ENCODE results near the gene KRT20.
"Not testable (repeated sequence)": the region's sequence is repeated elsewhere in the genome, so short reads cannot be mapped to it uniquely, and the experiment has no call there.

Gene KRT20

GRCh38 chr17:40884708-40885512 lies at the start of gene KRT20:
TSS of gene KRT20 (minus strand) at chr17:40885242. CDS start at chr17:40885185, 57 bp downstream.
- no peak for DNase-seq (ENCODE audit: low spot score)

DNA sequence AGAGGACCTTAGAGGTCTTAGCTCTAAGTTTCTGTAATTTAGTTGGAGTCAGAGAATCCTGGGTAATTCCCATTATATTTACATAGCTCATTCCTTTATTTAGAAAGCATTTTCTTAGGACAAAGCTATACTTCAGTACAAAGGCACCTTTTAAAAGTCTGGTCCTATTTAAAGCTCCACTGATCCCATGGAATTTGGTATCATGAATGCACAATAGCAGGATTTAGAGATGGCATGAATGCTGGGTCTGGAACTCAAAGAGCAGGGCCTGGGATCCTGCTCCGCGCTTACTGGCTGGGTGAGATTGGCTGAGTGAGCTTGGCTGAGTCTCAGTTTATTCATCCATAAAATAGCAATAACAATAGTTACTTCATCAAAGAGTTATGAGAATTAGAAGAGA lies 47.6 kb upstream of the KRT20 start:
- DNase-seq (ENCODE audit: low spot score) = no peak

GRCh38 chr17:40931311-40931710 lies 46.3 kb upstream of the KRT20 start:
- no peak for DNase-seq (ENCODE audit: low spot score)

DNA sequence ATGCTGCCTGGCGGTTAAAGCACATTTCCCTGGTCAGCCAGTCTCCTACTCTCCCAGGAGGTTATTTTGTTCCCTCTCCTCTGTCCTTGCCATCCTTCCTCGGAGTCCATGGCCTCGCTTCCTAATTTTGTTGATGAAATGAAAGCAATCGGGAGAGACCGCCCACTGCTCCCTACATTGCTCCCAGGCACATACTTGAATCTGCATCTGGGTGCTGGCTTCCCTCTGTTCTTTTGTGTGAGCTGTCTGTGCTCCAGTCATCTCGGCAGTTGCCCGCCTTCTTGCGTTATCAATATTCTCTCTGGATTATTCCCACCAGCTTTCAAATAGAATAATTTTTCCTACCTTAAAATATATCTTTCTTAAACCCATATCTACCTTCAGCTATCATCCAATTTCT lies 41.3 kb upstream of the KRT20 start:
- DNase-seq (ENCODE audit: low spot score) = no peak

DNA sequence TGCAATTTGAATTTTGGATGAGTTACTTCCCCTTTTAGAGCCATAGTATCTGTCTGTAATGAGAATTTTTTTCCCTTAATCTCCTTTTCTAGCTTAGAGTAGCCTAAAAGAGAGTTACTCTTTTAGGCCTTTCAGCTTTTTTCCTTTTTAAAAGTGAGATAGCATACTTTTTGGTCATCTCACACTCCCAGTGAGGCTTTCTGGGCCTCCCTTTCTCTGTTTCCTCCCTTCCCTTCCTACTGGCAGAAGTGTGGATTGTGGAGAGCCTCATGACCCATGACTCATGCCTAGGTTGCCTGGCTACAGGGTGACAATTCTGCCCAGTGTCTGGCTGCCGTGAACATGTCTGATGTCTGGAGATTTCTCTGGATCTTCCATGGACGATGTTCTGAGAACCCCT lies 37.2 kb upstream of the KRT20 start:
- peak; percentile 69 for DNase-seq (ENCODE audit: low spot score)

DNA sequence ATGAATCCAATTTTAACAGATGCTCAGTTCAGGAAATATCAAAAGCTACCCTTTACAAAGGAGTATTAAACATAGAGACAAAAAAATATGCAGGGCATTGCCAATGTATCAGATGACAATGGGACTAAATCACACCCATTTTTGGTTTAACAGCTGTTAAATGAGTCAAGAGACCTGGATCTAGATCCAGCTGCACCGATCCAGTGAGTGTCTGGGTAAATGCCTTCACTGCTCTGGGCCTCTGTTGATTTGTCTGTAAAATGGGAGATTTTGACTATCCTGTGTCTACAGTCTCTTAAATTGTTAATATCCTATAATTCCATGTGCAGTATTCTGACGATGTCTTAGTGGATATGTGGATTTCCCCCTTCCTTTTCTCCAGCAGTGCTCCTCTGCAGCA lies 36.0 kb upstream of the KRT20 start:
- DNase-seq (ENCODE audit: low spot score) = no peak

- DNase-seq (ENCODE audit: low spot score) = not testable (repeated sequence)
These were observed 32.1 kb upstream of the KRT20 start for GRCh38 chr17:40917116-40917515.

DNA sequence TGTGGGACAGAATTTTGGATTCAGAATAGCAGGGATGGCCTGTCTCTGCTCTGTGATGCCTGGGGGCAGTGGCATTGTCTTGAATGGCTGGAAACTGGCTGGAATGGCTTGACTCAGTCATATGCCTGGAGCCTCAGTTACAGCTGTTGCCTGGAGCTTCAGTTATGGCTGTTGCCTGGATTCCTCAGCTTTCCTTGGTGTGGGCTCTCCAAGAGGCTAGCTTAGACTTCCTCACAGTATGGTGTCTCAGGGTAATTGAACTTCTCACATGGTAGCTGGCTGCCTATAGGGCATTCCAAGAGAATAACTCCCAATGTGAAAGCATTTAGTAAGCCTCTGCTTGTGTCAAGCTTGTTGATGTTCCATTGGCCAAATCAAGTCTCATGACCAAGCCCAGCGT lies 31.3 kb upstream of the KRT20 start:
- DNase-seq (ENCODE audit: low spot score) = no peak

DNA sequence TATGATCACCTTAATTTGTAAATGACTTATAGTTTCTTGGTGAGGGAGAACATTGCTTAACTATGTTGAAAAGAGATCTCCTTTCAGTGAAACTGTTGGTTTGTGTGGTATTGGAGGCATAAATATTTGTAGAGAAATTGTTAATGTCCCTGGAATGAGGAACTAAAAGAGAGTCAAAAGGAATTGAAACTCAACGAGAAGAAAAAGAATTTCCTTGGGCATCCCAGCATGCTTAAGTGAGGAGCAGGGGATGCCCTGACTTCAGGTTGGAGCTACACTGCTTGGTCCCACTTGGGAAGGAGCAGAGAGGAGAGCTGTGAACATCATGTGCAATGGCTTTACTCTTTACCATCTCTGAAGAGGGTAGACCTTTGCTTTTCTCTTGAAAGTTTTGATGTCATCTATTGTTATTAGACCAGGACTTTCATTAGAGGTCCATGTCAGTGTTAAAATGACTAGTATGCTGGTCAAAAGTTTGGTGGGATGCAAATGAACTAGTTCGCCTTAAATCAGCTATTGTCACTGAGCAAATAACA lies 30.7 kb upstream of the KRT20 start:
- DNase-seq (ENCODE audit: low spot score) = peak; percentile 34

DNA sequence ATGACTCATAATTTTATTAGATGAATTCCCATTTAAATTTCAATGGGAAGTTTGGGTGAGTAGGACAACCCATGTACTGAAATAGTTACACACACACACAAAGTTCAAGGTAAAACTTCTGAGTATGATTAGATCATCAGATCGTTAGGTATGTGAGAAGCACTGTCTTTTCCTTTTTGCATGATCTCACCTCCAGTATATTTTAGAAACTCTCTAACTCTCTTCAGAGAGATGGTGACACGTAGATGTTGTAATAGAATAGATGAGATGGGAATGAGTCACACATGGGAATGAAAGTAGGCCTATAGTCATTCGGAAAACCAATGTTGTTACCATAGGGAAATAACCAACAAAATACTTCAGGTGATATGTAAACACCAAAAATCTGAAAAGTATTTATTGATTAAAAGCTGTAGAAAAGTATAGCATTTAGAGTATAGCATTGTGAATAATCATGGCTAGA lies 30.2 kb upstream of the KRT20 start:
- DNase-seq (ENCODE audit: low spot score) = peak; percentile 73

DNA sequence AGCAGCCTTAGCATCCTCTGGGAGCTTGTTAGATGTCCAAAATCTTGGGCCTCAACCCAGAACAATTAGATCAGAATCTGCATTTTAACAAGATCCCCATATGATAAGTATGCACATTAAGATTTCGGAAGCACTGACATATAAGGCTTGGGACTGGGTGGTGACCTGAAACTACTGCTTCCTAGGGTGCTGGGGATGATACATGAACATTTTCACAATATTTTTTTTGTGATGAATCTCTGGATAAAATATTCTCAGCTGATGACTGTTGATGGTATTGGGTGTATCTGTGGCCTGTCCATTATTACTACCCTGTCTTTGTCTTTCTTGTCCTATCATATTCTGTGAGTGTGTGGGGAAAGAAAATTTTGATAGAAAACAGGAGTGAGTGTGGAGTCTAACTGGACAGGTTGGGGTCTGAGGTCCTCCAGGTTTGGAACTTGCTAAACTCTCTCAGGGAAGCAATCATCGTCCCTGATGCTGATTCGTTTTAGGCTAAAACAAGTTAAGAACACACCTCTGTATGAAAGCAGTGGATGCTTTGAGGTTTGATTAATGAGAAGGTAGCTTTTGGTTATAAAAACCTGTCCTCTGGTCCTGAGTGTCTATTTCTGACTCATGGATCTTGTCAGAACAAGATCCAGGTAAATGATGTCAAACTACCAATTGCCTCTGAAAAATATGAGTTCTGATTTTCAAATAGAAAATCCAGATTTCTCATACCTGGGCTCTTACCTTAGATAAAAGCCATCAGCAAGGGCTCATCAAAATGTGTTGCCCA lies 29.2 kb upstream of the KRT20 start:
- no peak for DNase-seq (ENCODE audit: low spot score)

DNA sequence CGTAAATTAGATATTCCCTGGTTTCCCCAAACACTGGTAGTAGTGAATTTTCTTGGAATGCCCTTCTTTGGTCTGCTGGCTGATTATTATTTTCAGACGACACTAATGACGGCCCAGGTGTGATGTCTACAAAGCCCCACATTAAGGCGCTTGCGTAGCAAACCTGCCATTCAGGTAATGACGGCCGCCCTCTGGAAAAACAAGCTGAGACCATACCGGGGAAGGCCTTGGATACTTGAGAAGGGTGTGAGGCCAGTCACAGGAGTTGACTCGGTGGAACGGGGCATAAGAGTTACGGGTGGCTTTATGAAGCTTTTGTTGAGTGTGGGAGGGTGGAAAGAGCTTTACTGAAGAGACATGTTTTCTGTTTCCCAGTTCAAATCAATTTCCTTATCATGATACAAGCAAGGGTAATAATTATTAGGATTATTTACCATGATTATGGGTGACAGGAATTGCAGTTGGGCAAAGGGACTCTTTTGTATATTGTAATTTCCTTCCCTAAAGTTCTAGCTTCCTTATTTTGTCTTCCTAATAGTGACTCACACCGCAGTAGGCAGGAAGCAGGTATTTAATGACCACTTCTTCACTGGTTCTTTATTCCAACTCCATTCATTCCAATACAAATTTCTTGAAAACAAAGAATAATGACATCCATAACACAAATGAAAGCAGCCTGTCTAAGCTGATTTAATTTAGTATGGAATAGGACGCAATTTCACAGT lies 27.6 kb upstream of the KRT20 start:
- DNase-seq (ENCODE audit: low spot score) = no peak

DNA sequence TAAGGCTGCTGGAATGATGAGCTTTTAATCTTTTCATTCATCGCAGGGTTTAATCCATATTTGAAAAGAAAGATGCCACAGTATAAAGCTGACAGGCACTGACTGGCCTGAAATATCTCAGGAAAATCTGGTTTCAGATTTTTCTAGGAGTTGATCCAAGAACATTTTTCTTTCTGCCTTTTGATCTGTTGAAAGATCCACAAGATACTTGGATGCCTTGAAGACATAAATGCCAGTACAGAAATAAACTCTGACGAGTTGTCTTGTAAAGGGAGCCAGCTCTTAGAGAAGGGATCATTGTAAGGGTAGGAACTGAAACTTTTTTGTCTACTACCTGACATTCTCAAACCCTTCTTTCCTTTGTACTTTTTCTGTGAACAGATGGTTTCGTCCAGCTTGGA lies 25.4 kb upstream of the KRT20 start:
- peak; percentile 32 for DNase-seq (ENCODE audit: low spot score)

DNA sequence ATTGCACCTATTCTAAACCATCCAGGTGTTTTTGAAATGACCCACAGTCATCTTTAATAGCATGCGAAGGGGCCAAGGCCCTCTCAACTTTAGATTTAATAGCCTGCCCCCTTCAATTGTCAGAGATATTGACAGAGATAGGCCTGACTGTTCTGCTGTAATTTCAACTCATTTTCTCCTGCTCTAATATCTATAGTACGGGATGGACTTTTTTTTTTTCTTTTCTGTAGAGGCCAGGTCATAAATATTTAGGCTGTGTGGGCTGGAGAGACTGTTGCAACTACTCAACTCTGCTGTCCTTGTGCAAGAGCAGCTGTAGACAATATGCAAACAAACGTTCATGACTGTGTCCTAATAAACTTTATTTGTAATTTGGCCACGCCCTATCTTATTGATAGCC lies 24.7 kb upstream of the KRT20 start:
- DNase-seq (ENCODE audit: low spot score) = no peak

- DNase-seq (ENCODE audit: low spot score) = peak; percentile 81
These were observed 24.3 kb upstream of the KRT20 start for GRCh38 chr17:40909351-40909750.

- no peak for DNase-seq (ENCODE audit: low spot score)
These were observed 21.6 kb upstream of the KRT20 start for GRCh38 chr17:40906613-40907012.

DNA sequence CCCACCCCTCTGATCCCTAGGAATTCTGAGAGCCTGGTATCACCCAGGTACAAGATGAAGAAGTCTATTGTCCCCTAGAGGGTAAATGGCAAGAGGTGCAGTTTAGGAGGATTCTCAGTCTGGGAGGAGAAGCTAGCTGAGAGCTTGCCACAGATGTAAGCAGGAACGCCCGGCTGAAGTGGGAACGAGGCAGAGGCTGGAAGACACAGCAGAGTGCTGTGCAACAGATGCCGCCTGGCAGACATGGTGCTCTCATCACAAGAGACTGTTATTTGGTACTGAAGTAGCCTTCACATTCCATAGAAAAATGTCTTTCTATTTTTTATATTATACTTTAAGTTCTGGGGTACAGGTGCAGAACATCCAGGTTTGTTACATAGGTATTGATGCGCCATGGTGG lies 20.3 kb upstream of the KRT20 start:
- DNase-seq (ENCODE audit: low spot score) = no peak

DNA sequence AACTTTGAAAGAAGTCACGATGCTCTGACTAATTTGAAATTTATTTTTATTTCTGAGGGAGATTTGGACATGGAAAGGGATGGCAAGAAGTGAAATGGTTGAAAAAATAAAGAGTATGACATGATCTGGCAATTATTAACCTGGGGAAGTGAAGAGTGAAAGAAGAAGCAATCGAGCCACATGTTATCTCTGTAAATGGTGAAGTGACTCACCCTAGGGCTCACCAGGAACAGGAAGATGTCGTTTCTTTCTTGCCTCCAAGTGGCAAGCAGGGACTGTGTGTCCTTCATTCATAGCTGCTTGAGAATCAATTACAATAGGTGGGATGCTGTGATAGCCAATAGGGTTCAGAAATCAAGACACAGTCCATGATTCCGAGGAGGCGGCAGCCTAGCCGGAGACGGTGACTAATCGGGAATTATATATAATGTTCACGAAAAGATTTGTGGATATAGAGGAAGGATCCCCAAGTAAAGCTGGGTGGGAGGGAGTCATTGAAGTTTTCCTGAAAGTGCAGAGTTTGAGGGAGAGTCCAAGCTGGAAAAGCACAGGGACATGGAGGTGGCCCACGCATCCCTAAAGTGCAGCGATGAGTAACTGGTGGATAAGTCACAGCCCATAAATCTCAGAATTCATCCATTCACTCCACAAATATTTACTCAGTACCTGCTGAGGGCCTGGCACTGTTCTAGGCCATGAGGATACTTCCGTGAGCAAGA lies 18.2 kb upstream of the KRT20 start:
- peak; percentile 44 for DNase-seq (ENCODE audit: low spot score)

DNA sequence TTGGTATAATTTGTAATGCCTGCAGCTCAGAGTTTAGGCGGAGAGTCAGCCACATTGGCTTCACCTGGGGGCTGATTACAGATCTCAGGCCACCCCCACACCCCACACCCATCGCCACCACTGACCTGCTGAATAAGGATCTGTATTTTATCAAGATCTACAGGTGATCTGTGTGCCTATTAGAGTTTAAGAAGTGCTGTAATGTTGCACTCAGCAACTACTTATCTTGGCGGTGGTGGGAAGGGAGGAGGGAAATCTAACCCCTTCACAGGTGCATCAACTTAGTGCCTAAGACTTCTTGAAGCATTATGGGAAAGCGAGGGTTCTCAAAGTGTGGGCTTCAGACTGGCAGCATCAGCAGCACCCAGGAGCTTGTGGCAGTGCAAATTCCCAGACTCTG lies 17.5 kb upstream of the KRT20 start:
- DNase-seq (ENCODE audit: low spot score) = no peak

- peak; percentile 27 for DNase-seq (ENCODE audit: low spot score)
These were observed 17.0 kb upstream of the KRT20 start for GRCh38 chr17:40901981-40902474.

GRCh38 chr17:40900809-40901356 lies 15.8 kb upstream of the KRT20 start:
- DNase-seq (ENCODE audit: low spot score) = no peak
